Measurements from ENCODE around the gene DCDC1.

Gene DCDC1

GRCh38 chr11:30837252-30837651, 532.3 kb downstream of the DCDC1 start:
- H3K27me3 Mint-ChIP-seq: no peaks in the 10 kb centered on the region
- H3K4me1 Mint-ChIP-seq: no peaks in the 10 kb centered on the region
- H3K9me3 Mint-ChIP-seq: peaks cover 6 to 10% of the 10 kb centered on the region in 2 donors
- DNase-seq (no peak), ATAC-seq (replicated peaks) (no peak)
- H3K36me3 Mint-ChIP-seq: no peaks in the 10 kb centered on the region
- no peak overlapping the region for H3K4me3 Mint-ChIP-seq
- no peak overlapping the region for H3K27ac Mint-ChIP-seq

DNA sequence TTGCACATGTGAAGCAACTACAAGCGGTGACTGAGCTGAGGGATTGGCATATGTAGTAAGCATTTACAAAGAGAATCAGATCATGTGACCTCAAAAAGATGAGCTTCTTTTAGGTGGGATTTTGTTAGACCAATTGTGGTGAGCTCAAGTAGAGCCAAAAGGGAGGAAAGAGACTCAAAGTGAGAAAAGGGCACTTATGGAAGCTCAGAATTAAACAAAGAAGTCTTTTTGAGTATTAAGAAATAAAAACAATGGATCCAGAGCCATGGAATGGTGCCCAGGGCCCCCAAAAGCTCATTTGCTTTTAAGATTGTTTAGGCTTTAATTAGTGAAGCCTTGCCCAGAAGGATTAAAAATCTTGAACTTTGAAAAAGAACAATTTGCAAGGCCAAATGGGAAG, 536.7 kb downstream of the DCDC1 start:
- Mint-ChIP-seq H3K4me3 (no peak overlapping the region), H3K27ac (no peak overlapping the region), H3K4me1 (no peaks in the 10 kb centered on the region), H3K36me3 (no peaks in the 10 kb centered on the region), H3K27me3 (no peaks in the 10 kb centered on the region), H3K9me3 (peaks cover 9 to 10% of the 10 kb centered on the region in 2 donors)
- no peak for DNase-seq
- ATAC-seq (replicated peaks): no peak

DNA sequence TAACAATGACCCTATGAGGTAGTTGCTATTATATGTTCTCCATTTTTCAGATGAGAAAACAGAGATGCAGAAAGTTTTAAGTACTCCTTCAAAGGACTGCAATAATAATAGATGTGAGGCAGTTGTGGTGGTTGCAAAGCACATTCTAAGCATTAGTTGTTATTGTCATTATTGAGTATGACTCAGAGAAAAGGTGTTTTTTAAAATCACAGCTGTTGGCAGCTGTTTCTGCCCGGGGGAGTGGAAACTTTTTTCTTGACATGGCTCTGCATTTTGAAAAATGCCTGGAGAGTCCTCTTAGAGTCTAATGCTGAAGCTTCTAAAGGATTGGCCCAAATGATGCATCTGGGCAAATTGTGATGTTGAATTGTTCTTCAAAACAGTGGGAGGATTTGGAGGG, 538.9 kb downstream of the DCDC1 start:
- Mint-ChIP-seq H3K9me3 (peaks cover 5 to 8% of the 10 kb centered on the region in 2 donors), H3K4me3 (no peak overlapping the region), H3K27me3 (no peaks in the 10 kb centered on the region), H3K27ac (no peak overlapping the region), H3K36me3 (no peaks in the 10 kb centered on the region), H3K4me1 (no peaks in the 10 kb centered on the region)
- ATAC-seq (replicated peaks) (no peak), DNase-seq (no peak)

GRCh38 chr11:30826911-30827310, 542.6 kb downstream of the DCDC1 start:
- H3K27me3 Mint-ChIP-seq: no peaks in the 10 kb centered on the region
- H3K27ac Mint-ChIP-seq: no peak overlapping the region
- ATAC-seq (replicated peaks) (no peak), DNase-seq (no peak)
- no peaks in the 10 kb centered on the region for H3K36me3 Mint-ChIP-seq
- no peaks in the 10 kb centered on the region for H3K4me1 Mint-ChIP-seq
- no peak overlapping the region for H3K4me3 Mint-ChIP-seq
- H3K9me3 Mint-ChIP-seq: peaks cover 0 to 4% of the 10 kb centered on the region in 2 donors

GRCh38 chr11:30825723-30826122, 543.8 kb downstream of the DCDC1 start:
- no peaks in the 10 kb centered on the region for H3K27me3 Mint-ChIP-seq
- no peaks in the 10 kb centered on the region for H3K4me1 Mint-ChIP-seq
- no peaks in the 10 kb centered on the region for H3K36me3 Mint-ChIP-seq
- H3K27ac Mint-ChIP-seq: no peak overlapping the region
- DNase-seq (no peak), ATAC-seq (replicated peaks) (no peak)
- no peak overlapping the region for H3K4me3 Mint-ChIP-seq
- peaks cover 0 to 4% of the 10 kb centered on the region in 2 donors for H3K9me3 Mint-ChIP-seq

GRCh38 chr11:30823119-30823518, 546.4 kb downstream of the DCDC1 start:
- Mint-ChIP-seq H3K27me3 (no peaks in the 10 kb centered on the region), H3K4me3 (no peak overlapping the region), H3K4me1 (no peaks in the 10 kb centered on the region), H3K9me3 (peaks cover 0 to 2% of the 10 kb centered on the region in 2 donors), H3K27ac (no peak overlapping the region), H3K36me3 (no peaks in the 10 kb centered on the region)
- no peak for ATAC-seq (replicated peaks)
- DNase-seq: no peak

- no peaks in the 10 kb centered on the region for H3K36me3 Mint-ChIP-seq
- H3K4me3 Mint-ChIP-seq: no peak overlapping the region
- H3K27ac Mint-ChIP-seq: no peak overlapping the region
- ATAC-seq (replicated peaks) (no peak), DNase-seq (no peak)
- no peaks in the 10 kb centered on the region for H3K27me3 Mint-ChIP-seq
- H3K4me1 Mint-ChIP-seq: no peaks in the 10 kb centered on the region
- no peaks in the 10 kb centered on the region for H3K9me3 Mint-ChIP-seq
Measured at GRCh38 chr11:30821438-30821965, 548.0 kb downstream of the DCDC1 start.

DNA sequence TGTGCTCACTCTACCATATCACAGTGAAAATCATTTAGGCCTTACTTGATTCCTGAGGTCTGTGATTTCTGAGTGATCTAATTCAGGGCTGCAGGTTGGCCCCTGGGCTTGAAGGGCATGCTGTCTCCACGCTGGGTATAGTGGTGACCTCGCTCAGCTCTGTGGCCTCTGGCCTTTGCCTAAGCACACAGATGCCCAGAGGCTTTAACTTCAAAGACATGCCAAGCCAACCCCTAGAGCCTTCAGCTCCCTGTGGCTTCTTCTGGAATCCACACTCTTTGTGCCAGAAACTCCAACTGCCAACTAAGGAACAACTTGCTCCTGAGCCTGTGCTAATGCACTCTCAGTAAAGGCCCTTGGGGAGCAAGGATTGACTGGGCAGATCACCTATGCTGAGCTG, 550.8 kb downstream of the DCDC1 start:
- no peaks in the 10 kb centered on the region for H3K4me1 Mint-ChIP-seq
- no peaks in the 10 kb centered on the region for H3K36me3 Mint-ChIP-seq
- no peak overlapping the region for H3K4me3 Mint-ChIP-seq
- DNase-seq (no peak), ATAC-seq (replicated peaks) (no peak)
- no peaks in the 10 kb centered on the region for H3K9me3 Mint-ChIP-seq
- H3K27me3 Mint-ChIP-seq: no peaks in the 10 kb centered on the region
- no peak overlapping the region for H3K27ac Mint-ChIP-seq

DNA sequence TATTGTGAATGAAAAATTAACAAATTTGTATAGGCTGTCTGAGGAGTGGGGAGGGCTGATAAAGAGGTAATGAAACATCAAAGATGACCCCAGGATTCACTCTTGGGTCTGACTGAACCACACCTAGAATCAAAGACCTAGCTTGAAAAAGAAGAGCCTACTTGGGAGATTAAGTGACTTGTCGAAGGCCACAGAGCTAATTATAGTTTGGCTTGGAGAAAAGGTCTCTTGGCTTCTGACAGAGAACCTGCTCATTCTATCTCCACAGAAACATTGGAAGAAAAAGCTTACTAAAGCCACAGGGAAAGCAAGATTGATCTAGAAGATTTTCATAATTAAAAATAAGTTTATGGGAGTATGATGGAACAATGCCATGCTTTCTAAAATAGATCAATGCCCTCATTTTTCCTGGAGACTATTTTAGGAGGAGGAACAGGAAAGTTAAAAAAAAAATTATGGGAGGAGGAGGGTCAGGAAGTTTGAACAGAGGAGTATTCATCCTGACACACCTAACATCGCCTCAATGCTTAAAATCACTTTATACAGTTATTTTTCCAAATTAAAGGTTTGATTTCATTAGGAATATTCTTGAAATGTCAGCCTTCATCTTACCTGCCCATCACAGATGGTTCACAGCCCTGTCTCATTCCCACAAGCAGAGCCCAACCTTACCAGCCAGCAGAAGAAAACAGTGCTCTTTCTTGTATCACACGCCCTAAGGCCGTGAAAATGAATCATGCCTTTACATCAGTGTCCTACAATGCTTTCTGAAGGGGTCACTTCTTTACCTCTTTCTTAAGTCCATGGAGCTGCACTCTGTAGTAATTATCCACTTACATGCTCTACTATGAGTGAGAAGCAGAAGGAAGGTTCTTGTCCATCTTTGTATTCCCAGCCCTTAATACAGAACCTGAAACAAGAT, 552.3 kb downstream of the DCDC1 start:
- Mint-ChIP-seq H3K4me1 (no peaks in the 10 kb centered on the region), H3K36me3 (no peaks in the 10 kb centered on the region), H3K9me3 (no peaks in the 10 kb centered on the region), H3K27me3 (no peaks in the 10 kb centered on the region), H3K27ac (no peak overlapping the region), H3K4me3 (no peak overlapping the region)
- ATAC-seq (replicated peaks) (no peak), DNase-seq (no peak)

DNA sequence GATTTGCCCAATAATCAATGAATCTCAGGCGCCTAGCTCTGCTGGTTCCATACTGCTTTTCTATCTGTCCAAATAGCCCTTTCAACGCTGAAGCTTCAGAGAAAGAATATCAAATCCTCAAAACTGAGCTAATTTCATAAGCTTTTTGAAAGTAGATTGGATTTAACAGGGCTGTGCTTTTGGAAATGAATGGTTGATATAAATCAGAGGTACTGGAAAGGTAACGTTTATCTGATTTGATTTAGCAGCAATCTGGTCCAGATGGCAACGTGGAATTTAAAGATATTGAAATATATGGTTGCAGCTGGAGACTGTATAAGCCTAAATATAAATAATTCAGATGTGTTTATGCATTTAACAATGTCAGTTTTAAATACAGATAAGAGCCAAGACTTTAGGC, 553.9 kb downstream of the DCDC1 start:
- Mint-ChIP-seq H3K27ac (no peak overlapping the region), H3K36me3 (no peaks in the 10 kb centered on the region), H3K27me3 (no peaks in the 10 kb centered on the region), H3K4me3 (no peak overlapping the region), H3K4me1 (no peaks in the 10 kb centered on the region), H3K9me3 (no peaks in the 10 kb centered on the region)
- DNase-seq (no peak), ATAC-seq (replicated peaks) (no peak)

GRCh38 chr11:30814737-30815136, 554.8 kb downstream of the DCDC1 start:
- H3K4me3 Mint-ChIP-seq: no peak overlapping the region
- H3K36me3 Mint-ChIP-seq: no peaks in the 10 kb centered on the region
- no peaks in the 10 kb centered on the region for H3K4me1 Mint-ChIP-seq
- no peaks in the 10 kb centered on the region for H3K9me3 Mint-ChIP-seq
- H3K27me3 Mint-ChIP-seq: no peaks in the 10 kb centered on the region
- no peak overlapping the region for H3K27ac Mint-ChIP-seq
- DNase-seq: no peak
- ATAC-seq (replicated peaks): no peak

Measured in stimulated activated naive B cell treated with anti-CD40 and anti-IgM and Interleukin-4, amounts not matched to agents 10 μg/mL and 1 μg/mL and 100 μg/mL, for 72 hours (primary cell).